Caco-2 (cell line): ENCODE results near the gene JAGN1. TPM values are rescaled to one million over a fixed set of nuclear protein-coding genes. Genes with fewer than 3 reads are reported as not detected.

Source experiments
- BruUV-seq: library from RNA; stranded (reverse); fragments of 400-500 nt; replicated peaks from 2 replicates; lab custom pipeline; 2021; lab: Mats Ljungman, UMichigan
- CTCF ChIA-PET: fragments of 300-600 bp; sonication (Branson Sonifier 250); formaldehyde crosslinking; loops from one replicate; lab custom pipeline; 2022; ENCODE audit warnings: antibody characterized with exemption; lab: Charles Lee
- POLR2A ChIA-PET: fragments of 300-600 bp; sonication (Branson Sonifier 250); formaldehyde crosslinking; loops from one replicate; lab custom pipeline; 2022; ENCODE audit warnings: antibody characterized with exemption; lab: Charles Lee
- DNase-seq, 2 experiments: peaks; one replicate each; pipeline versions ENCODE4 v3.0.0 to v3.0.0-alpha.2; 2020 to 2022
- H3K27me3 ChIP-seq: replicated peaks from 2 replicates; pipeline ENCODE4 v1.6.0; 2011; ENCODE audit warnings: low read length; ENCODE audit not compliant: control insufficient read depth, insufficient read depth
- H3K36me3 ChIP-seq: 2 replicates; pipeline ENCODE4 v1.5.1; 2011; ENCODE audit warnings: low read length; ENCODE audit not compliant: control insufficient read depth, insufficient read depth
- H3K4me1 ChIP-seq: fragments of 250-450 bp; sonication (Bioruptor Pico); 2 replicates; pipeline ENCODE4 v1.5.1; 2020; ENCODE audit warnings: mild to moderate bottlenecking
- H3K4me3 ChIP-seq: 2 replicates; pipeline ENCODE4 v1.5.1; 2011; ENCODE audit warnings: low read depth, mild to moderate bottlenecking, control low read depth, low read length
- H3K9me3 ChIP-seq: fragments of 250-450 bp; sonication (Bioruptor Pico); 2 replicates; pipeline ENCODE4 v1.5.1; 2020; ENCODE audit warnings: mild to moderate bottlenecking, moderate library complexity
- H3K27ac Mint-ChIP-seq: one replicate; pipeline ENCODE4 v1.8.0; 2022; ENCODE audit warnings: mixed read lengths; ENCODE audit not compliant: unreplicated experiment
- H3K27me3 Mint-ChIP-seq: one replicate; pipeline ENCODE4 v1.8.0; 2022; ENCODE audit warnings: mixed read lengths; ENCODE audit not compliant: insufficient read depth, unreplicated experiment
- H3K36me3 Mint-ChIP-seq: one replicate; pipeline ENCODE4 v1.8.0; 2022; ENCODE audit warnings: mild to moderate bottlenecking, mixed read lengths; ENCODE audit not compliant: insufficient read depth, unreplicated experiment
- H3K4me1 Mint-ChIP-seq: one replicate; pipeline ENCODE4 v1.8.0; 2022; ENCODE audit warnings: low read depth, mixed read lengths; ENCODE audit not compliant: unreplicated experiment
- H3K4me3 Mint-ChIP-seq: one replicate; pipeline ENCODE4 v1.8.0; 2022; ENCODE audit warnings: mild to moderate bottlenecking, moderate library complexity, mixed read lengths; ENCODE audit not compliant: unreplicated experiment
- H3K9me3 Mint-ChIP-seq: one replicate; pipeline ENCODE4 v1.8.0; 2022; ENCODE audit warnings: mixed read lengths; ENCODE audit not compliant: unreplicated experiment
- CTCF ChIP-seq, 2 experiments: fragments of 200-600 bp in 1 of 2; IDR thresholded peaks; 1 replicate in 1 of 2; 2 replicates in 1 of 2; pipeline versions ENCODE4 v1.5.1 to v1.8.0; 2011 to 2022; ENCODE audit warnings: antibody characterized with exemption in 1 of 2, control low read depth in 1 of 2, inconsistent platforms in 1 of 2, low read depth in 1 of 2, low read length in 1 of 2, mild to moderate bottlenecking in 1 of 2, moderate library complexity in 1 of 2; ENCODE audit not compliant: insufficient read depth in 1 of 2, severe bottlenecking in 1 of 2, unreplicated experiment in 1 of 2
- intact Hi-C: fragments of 100-400 bp; cut with micrococcal nuclease; formaldehyde crosslinking; loops from one replicate; pipeline ENCODE4 v1.10.0; 2022; ENCODE audit not compliant: unreplicated experiment
- total RNA-seq: library from RNA; stranded (reverse); gene quantifications from 2 replicates; pipeline ENCODE4 v1.2.3, GENCODE V29; 2022

JAGN1 gene
- total RNA-seq, 1 experiment from 2014 or later: 34.2 TPM

GRCh38 chr3:9897408-9898372 is 7.3 kb downstream of the JAGN1 start:
- BruUV-seq: TSS peak; percentile 92
- Mint-ChIP-seq H3K9me3 (no peaks in the 10 kb centered on the region), H3K27ac (peak overlapping the region; percentile 84), H3K27me3 (no peaks in the 10 kb centered on the region), H3K4me1 (peaks cover 34% of the 10 kb centered on the region), H3K4me3 (peak overlapping the region; percentile 17), H3K36me3 (peaks cover 67% of the 10 kb centered on the region)
- POLR2A ChIA-PET: interaction anchor here (0.5 to 1.7 kb wide), 7 partner anchors 13 to 105 kb away, joined by 3 to 17 read pairs (median 6); partner anchors contain the start of genes ARPC4, CRELD1 and TADA3
- intact Hi-C loops: loop anchor here (1.0 to 5.0 kb wide), 3 partner anchors 7 to 55 kb away; partner anchors contain the start of genes JAGN1 and RPUSD3
- Histone ChIP-seq H3K9me3 (peaks cover 4% of the 10 kb centered on the region), H3K4me1 (peaks cover 64% of the 10 kb centered on the region), H3K4me3 (no peak overlapping the region), H3K36me3 (no peaks in the 10 kb centered on the region; the same call in none of the 2 replicates), H3K27me3 (no peaks in the 10 kb centered on the region)
- DNase-seq: peak; percentile 84 to 91
- TF ChIP-seq CTCF (IDR thresholded peaks at IDR 0.05; ENCODE audit: insufficient read depth in 1 of 2, low read depth in 1 of 2, low read length in 1 of 2, severe bottlenecking in 1 of 2, unreplicated experiment in 1 of 2): no peak
- CTCF ChIA-PET: interaction anchor here (0.6 to 1.4 kb wide), 9 partner anchors 13 to 49 kb away, joined by 3 to 14 read pairs (median 8); partner anchors contain the start of genes CRELD1 and IL17RC

GRCh38 chr3:9898467-9899241 is 8.2 kb downstream of the JAGN1 start:
- Mint-ChIP-seq H3K27ac (peak overlapping the region; percentile 84), H3K4me1 (peaks cover 28% of the 10 kb centered on the region), H3K9me3 (no peaks in the 10 kb centered on the region), H3K36me3 (peaks cover 57% of the 10 kb centered on the region), H3K27me3 (no peaks in the 10 kb centered on the region), H3K4me3 (peak overlapping the region; percentile 17)
- Histone ChIP-seq H3K9me3 (peaks cover 4% of the 10 kb centered on the region), H3K36me3 (no peaks in the 10 kb centered on the region; the same call in 1 of the 2 replicates), H3K27me3 (no peaks in the 10 kb centered on the region), H3K4me1 (peaks cover 64% of the 10 kb centered on the region), H3K4me3 (no peak overlapping the region)
- intact Hi-C loops: loop anchor here (1.0 to 5.0 kb wide), 3 partner anchors 8 to 56 kb away; partner anchors contain the start of genes JAGN1 and RPUSD3
- DNase-seq: no peak
- BruUV-seq: no TSS peak
- CTCF ChIA-PET: interaction anchor here (1.0 to 1.4 kb wide), 6 partner anchors 14 to 48 kb away, joined by 6 to 14 read pairs (median 10); partner anchors contain the start of genes CRELD1 and IL17RC
- no peak for TF ChIP-seq CTCF (IDR thresholded peaks at IDR 0.05; ENCODE audit: insufficient read depth in 1 of 2, low read depth in 1 of 2, low read length in 1 of 2, severe bottlenecking in 1 of 2, unreplicated experiment in 1 of 2)
- POLR2A ChIA-PET: interaction anchor here (0.6 to 1.7 kb wide), 5 partner anchors 14 to 81 kb away, joined by 4 to 17 read pairs (median 15); partner anchors contain the start of gene CRELD1
